Activated gamma-delta T cell treated with Interleukin-2 at 50 U/mL for 16 hours (primary cell): Measurements from ENCODE around the gene GPATCH8.
"Not testable (repeated sequence)": the region's sequence is repeated elsewhere in the genome, so short reads cannot be mapped to it uniquely, and the experiment has no call there.

Source experiments
- DNase-seq: peaks from one replicate; pipeline ENCODE4 v3.0.0-alpha.2; 2020

The GPATCH8 gene

DNA sequence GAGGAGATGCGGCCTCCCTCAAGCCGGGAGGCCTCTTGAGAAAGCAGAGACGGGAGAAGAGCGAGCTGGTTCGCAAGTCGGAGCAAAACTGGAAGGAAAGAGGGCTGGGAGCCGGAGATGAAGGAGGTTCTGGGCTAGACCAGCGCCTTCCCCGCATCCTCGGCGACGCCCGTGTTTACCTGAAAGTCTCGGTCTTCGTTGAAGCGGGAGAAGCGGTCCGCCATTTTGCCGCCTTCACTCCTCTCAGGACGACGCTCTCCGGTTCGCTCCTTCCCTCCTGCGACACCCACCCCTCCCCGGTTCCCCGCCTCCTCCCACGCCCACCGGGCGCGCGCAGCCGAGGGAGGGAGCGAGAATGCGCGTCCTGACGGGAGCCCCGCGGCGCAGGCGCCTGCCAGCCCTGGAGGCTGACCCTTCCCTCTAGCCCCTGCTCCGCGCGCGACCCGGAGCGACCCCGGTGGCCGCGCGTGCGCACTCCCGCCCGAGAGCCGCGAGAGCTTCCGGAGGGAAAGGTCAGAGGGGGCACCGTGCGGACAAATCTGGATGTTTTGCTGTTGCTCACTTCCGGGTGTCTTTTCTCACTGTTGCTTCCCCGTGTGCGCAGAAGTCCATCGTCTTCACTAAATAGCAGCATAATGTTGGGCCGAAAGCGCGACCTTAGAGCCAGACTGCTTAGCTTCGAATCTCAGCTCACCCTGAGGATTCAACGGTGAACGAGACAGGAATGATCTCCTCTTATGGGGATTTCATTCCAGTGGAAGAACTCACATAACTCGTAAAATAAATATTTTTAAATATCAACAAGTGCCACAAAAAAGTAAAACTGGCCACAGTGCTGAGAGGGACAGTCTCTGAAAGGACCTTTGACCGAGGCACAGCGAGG lies at the start of gene GPATCH8:
TSS of gene GPATCH8 (minus strand) at position 260 of the 883 bp plus-strand sequence. CDS start at position 224, 36 bp downstream.
- peak; percentile 92 for DNase-seq

DNA sequence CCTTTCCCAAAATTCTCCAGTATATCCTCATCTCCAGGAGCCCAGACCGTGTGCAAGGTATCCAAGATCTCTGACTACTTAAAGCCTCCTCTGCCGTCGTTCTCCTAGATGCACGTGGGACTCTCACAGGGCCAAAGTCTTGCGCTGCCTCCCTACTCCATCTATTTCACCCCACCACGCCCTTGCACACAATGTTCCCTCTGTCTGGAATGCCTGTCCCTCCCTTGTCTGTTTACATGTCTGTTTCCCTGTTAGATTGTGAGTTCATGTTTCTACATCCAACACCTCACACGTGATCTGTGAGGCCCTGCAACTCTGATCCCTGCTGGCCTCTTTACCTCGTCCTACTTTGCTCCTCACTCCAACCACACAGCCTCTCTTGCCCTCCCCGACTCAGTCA lies 49.2 kb upstream of the GPATCH8 start:
- DNase-seq, result no peak

DNA sequence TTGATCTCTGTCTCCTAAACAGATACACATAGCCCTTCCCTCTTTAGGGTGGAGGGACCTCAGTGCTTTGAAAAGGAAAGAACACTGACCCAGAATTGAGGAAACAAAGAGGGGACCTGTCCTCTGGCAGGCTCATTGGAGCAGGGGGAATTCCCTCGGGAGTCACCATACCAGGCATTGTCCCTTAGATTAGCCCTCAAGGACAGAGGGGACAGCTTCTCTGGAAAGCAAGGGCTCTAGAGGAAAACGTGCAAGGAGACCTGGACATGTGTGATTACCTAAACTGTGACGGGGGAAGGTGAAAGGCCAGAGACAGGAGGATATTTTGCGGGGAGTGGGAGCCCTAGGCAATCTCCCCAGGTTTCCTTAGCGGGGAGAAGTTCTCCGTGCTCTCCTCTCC lies 46.5 kb upstream of the GPATCH8 start:
- no peak for DNase-seq

DNA sequence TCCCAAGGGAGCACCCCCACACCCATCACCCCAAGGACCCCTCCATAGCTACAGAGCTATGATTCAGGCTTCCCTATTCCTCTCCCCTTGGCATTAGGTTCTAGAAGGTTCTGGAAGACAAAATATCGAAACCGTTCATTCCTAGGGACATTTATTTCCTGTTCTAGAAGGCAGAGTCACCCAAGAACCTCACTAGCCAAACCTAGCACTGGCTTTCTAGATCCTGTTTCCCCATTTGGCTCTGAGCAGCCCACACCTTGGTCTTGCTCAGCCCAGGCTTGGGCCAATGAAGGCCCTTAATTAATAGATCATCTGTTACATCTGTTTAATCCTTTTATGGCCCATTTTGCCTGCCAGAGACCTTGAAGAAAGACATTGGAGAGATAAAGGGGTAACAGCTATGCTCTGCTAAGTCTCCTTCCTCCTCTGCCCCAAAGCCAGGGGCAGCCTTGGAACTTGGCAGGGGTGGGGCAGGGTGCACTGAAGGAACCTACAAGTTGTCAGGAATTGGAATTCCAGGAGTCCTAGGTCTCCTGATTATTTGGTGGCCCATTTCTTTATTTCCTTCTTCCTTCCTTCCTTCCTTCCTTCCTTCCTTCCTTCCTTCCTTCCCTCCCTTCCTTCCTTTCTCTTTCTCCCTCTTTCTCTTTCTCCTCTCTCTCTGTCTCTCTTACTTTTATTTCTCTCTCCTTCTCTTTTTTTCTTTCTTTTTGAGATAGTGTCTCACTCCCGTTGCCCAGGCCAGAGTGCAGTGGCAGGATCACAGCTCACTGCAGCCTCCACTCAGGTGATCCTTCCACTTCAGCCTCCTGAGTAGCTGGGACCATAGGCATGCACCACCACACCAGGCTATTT lies 45.4 kb upstream of the GPATCH8 start:
- no peak for DNase-seq

DNA sequence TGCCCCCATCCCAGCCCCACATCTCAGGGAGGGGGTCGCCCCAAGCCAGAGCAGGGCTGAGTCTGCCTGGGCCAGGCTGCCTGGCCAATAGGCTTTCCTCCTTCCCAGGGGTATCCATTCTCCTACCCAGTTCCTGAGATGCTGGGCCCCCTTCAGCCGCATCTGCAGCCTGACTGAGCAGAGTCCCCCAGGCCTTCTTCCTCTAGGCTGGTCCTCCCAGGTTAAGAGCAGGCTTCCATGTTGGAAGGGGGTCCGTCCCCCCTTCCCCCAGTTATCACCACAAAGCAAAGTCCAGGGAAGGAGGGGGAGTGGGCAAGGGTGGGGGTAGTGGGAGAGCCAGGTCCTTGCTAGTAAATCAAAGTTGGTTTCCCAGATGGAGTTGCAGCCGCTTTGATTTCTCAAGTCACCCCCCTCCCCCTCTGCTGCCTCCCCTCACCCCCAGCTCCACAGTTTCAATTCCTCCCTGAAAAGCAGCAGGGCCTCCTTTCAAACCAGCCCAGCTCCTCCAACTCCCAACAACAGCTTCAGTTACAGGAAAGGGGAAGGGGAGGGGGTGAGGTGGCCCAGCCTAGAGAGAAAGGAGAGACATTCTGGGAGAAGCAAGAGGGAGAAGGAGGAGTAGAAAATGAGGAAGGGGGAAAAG lies 44.5 kb upstream of the GPATCH8 start:
- no peak for DNase-seq

DNA sequence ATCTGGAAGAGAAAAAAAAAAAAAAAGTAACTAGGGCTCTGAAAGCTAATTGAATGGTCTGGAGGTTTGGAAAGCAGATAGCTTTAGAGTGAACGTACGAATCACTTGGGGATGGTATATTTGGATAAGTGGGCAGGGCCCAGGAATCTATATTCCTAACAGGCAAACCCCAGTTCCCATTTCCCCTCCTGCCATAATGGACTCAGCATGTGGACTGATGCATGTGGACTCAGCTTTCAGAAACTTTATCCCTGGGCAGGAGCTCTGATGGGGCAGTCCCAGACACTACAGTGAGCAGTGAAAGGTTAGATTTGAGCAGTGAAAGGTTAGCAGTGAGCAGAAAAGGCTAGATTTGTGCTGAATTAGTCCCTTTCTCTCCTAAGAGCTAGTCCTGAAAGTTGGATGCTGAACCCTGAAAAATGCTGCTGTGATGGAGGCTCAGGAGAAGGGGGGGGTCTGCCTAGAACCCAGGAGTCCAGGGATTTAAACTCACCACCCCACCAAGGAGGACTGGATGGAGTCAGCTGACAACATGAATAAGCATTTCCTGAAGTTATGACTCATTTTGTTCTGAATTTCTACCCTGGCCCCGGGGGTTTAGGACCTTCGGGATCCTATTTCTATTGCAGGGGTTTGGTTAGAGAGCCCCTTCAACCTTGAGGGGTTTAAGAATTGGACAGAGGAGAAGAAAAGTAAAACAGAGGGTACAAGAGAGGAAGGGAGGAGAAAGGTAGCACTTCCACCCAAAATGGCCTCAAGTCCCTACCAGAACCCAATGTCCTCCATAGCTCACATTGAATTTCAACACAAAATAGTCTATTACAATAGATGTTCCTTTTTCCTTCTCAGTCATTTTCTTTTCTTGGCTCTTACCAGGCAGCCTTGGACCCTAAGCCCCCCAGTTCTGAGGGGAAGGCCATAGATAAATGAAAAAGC lies 43.7 kb upstream of the GPATCH8 start:
- no peak for DNase-seq

DNA sequence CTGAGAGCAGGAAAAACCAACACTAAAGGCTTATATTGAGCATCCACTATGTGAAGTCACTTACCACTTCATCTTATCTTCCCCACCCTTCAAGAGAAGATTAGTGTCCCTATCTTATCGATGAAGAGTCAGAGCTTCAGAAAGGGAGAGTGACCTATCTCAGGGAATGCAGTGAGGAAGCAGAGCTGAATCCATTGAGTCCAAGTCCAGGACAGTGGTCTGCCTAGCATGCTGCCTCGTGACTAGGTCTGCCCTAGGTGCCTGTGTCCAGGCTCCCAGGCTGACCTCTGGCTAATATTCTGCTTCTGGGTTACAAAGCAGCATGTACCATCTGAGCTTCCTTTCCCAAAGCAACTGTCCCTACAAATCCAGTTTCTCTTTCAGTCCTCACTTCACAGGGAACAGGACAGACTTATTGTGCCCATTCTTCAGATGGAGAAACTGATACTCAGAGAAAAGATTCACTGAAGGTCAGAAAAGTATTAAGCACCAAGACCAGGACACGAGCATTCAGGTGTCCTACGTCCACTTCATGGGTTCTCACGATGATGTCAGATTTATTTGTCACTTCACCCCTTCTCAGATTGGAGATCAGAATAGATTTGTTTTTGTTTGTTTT lies 40.8 kb upstream of the GPATCH8 start:
- DNase-seq, result no peak

DNA sequence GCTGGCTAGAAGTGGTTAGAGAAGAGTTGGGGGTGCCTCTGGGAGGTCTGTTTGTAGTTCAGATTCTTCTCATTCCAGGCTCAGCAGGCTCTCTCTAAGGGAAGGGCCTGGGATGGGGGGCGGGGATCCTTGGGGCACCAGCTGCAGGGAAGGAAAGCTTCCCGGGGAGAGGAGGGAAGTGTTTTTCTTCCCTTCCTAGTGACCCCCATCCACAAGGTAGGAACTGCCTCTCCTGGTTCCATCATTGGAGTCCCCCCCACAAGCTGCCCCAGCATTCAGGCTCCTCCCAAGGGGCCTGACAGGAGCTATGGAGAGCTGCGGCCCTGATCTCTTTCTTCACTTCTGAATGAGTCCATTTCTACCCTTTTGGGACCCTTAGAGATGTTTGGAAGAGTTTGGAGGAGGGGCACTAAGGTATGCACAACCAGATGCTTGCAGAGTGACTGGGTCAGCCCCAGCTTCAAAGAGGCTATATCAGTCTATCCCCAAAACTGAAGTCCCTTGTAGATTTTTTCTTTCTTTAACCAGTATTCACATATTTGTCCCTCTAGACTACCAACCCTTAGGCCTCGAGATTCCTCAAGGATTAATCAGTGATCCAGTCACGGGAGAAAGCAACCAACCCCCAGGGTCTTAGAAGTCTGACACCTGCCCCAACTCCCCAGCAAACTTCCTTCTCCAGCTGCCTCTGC lies 40.2 kb upstream of the GPATCH8 start:
- no peak for DNase-seq

DNA sequence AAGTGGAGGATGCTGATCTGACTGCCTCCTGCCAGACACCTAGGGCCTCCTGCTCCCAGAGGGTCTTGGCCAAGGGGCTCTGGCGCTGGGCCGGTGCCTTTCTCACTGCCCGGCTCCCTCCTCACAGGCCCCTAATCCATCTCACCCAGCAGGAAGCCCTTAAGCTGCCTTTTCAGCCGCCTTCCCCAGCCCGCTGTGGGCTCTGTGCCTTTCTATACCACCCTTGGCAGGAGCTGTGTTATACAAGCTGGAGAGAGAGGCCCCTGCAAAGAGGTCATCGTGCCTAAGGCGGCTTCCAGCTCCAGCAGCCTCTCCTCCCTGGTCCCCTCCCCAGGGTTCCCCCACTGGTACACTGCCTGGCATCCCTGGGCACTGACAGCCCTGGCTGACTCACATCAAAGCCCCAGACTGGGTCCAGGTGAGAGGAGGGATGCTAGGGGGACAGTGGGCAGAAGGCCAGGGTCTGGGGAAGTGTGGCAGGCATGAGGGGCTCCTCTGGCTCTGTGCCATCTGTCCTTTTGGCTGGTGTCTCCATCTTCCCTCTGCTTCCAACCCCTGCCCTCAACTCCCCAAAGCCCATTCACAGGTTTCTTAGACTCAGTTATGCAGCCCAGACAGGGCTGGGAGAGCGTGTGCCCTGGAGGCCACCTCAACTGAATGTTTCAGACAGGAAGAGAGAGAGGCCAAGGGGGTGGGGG lies 38.8 kb upstream of the GPATCH8 start:
- no peak for DNase-seq

DNA sequence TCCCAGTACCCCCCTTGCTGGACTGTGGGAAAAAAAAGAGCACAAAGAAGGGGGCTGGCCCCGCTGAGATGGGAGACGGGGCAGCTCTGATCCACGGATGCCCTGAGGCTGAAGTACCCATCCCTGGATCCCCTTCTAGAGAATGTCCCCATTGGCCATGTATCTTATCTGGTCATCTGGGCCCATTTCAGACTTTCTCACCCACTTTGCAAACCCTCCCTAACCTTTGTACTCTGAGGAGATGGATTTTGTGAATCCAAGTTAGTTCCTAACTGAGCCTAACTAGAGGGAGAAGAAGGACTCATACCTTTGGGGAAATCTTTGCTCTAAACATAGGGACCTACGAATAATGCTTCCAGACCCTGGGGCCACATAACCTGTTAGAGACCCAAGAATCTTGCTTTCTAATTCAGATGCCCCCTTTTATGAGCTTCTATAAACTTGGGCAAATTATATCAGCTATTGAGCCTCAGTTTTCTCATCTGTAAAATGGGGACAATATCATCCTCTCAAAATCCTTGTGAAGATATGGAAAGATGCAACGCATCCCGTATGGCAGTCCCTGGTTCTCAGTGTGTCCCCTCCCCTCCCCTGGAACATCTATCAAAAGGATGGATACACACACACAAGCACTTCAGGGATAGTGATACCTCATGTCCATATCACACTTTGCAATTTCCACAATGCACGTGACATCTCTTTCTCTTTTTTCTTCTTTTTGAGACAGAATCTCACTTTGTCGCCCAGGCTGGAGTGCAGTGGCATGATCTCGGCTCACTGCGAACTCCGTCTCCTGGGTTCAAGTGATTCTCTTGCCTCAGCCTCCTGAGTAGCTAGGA lies 37.3 kb upstream of the GPATCH8 start:
- DNase-seq, result no peak

DNA sequence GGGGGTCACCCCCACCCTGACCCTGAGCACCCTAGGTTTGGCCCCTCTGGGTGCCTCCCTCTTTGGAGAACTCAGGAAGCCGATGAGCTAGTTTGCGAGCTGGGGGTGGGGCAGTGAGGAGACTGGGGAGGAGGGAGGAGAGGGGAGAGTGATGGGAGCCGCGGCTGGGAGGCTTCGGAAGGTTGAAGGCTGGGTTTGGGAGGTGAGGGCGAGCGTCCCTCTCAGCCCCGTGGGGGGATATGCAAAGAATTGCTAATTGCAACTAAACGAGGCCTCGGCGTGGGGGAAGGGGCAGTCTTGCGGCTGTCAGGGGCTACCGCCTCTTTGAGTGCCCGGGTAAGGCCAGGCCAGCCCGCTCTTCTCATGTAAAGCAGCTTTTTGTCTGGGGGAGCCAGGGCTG lies 36.5 kb upstream of the GPATCH8 start:
- no peak for DNase-seq

DNA sequence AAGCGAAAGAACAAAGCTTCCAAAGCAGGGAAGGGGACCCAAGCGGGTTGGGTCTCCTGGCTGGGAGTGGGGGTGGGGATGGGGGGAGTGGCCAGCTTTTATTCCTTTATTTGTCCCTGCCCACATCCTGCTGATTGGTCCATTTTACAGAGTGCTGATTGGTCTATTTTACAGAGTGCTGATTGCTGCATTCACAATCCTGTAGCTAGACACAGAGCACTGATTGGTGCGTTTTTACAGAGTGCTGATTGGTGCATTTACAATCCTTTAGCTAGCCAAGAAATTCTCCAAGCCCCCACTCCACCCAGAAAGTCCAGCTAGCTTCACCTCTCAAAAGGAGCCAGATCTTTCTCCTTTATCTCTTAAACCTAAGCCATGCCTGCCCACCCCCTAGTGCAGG lies 34.7 kb upstream of the GPATCH8 start:
- DNase-seq, result not testable (repeated sequence)

DNA sequence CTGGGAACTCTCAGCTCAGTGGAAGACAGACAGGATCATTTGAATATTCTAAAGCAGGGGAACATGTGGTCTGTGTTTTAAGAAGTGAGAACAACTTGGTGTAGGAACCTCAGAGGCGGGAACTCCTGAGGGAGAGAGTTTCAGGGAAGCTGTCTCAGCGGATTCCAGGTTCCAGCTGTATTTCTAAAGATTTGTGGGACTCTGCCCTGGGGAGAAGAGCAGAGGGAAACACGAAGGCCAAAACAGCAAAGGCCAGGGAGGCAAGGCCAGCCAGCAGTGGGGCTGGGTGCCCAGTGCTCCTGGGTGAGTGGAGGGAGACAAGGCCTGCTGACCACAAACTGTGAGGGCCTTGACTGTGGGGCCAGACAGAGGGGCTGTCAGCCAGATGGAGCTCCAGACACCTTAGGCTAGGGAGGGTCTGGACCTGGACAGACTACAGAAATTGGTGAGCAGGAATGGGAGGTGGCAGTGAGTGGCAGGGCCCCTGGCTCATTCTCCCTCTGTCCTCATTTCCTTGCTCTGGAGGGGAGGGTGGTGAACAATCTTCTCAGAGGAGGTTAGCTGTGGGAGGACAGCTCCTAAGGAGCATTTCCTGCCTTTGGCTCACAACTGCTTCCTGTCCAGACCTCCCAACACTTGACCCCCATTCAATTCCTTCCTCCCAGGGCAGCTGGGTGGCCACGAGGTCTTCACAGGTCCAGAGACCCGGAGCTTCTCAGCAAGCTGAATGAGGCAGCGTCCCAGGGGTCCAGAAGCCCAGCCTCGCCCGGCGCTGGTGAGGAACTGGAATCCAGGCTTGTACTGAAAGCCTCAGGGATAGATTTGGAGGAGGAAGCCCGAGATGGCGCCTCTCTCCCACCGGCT lies 33.1 kb upstream of the GPATCH8 start:
- no peak for DNase-seq

DNA sequence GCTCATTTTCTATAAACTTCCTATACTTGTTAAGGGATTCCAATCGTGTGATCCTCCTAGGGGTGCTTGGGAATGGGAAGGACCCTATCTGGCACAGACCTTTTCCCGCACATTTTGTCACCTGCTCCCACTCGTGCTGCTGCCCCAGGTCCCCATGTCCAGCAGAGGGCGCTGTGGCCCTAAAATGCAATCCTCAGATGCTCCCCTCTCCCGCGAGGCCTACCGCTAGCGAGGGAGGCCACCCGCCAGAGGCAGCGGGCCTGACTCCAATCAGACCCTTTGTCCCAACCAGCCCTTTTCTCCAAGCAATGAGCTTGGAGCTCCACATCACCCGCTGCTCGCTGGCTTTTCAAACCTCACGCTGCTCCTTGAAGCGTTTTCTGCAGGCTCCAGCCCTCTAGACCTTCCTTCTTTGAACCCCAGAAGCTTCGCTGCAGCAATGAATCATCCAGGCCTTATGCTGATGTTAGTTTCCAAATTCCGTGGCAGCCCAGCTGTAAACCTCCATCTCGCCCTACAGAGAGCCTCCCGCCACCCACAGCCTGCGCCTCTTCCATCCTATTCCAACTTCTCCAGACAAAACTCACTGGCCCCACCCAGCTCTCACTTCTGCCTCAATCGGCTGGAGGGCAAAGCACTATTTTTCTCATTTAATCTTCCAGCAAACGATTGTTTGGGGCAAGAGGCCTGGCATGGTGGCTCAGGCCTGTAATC lies 30.5 kb upstream of the GPATCH8 start:
- DNase-seq, result peak; percentile 86

DNA sequence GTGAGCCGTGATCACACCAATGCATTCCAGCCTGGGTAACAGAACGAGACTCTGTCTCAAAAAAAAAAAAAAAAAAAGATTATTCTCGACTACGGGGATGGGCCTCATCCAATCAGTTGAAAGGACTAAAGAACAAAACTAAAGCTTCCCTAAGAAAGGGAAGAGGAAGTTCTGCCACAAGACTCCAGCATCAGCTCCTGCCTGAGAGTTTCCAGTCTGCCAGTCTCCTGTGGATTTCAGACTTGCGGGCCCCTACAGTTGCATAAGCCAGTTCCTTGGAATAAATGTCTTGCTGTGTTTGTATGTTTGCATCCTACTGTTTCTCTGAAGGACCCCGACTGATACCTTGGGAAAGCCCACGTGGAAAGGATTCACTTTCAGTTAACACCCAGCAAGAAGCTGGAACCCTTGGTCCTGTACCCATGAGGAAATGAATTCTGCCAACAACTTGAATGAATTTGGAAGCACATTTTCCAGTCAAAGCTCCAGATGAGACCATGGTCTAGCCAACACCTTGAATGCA lies 27.8 kb upstream of the GPATCH8 start:
- DNase-seq, result no peak

DNA sequence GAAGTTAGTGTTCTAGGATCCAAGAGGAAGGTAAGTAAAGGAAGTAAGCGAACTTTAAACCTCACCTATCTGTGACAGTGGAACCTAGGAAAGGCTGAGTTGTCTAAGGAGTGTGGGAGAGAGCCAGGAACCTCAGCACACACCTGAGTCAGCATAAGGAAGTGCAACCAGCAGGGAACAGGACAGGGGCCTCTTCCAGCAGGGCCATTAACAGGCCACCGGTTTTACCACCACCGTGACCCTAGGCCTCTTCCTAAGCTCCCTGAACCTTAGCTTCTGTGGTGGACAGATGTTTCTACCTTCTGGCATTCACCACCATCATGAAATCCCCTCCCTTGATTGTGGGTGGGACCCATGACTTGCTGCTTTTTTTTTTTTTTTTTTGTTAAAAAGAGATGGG lies 26.7 kb upstream of the GPATCH8 start:
- DNase-seq, result no peak

DNA sequence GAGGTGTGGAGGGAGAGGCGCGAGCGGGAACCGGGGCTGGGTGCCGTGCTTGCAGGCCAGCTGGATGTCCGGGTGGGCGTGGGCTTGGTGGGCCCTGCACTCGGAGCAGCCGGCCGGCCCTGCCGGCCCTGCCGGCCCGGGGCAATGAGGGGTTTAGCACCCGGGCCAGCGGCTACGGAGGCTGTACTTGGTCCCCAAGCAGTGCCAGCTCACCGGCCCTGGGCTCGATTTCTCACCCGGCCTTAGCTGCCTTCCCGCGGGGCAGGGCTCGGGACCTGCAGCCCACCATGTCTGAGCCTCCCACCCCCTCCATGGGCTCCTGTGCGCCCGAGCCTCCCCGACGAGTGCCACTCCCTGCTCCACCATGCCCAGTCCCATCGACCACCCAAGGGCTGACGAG lies 24.7 kb upstream of the GPATCH8 start:
- DNase-seq, result no peak

DNA sequence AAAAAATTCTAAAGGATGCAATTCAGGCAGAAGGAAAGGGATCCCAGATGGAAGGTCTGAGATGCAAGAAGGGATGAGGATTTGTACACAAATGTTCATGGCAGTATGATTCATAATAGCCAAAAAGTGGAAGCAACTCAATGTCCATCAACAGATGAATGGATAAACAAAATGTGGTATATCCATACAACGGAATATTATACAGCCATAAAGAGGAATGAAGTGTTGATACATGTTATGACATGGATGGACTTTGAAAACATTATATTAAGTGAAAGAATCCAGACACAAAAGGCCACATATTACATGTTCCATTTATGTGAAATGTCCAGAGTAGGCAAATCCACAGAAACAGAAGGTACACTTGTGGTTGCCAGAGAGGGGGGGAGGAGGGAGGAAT lies 23.9 kb upstream of the GPATCH8 start:
- no peak for DNase-seq
